GM21619 (cell line): ENCODE data around the gene DHFR.
A peak's percentile ranks its signal among the peaks of the same experiment; 100 is the strongest.

ENCODE experiments used
- ATAC-seq: cut with Tn5 transposase; IDR thresholded peaks from one replicate; pipeline ENCODE4 v1.9.1; 2021; ENCODE audit not compliant: unreplicated experiment

The DHFR gene

DNA sequence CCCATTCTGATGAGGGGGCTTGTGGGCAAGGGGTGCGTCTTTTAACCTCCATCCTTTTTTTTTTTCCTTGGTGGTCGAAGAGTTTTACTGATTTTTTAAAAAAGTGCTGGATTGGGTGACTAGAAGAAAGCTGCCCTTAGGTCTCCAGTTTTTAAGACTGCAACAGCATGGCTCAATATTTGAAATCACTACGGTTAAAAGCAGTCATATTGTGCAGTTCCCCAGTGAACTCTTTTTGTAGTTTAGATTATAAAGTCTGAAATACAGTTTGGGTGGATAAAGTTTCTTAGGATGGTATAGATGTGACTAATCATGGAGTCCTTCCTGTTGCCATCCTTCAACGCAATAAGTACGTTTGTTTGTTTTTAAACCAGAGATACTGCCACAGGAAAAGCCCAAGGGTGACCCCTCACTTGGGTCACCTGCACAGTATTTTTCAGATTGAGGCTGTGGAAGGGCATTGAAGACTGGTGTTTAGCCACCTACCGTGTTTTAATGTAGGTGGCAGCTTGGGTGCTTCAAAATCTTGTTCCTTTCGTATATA is 520 bp upstream of the DHFR start:
- no peak for ATAC-seq

DNA sequence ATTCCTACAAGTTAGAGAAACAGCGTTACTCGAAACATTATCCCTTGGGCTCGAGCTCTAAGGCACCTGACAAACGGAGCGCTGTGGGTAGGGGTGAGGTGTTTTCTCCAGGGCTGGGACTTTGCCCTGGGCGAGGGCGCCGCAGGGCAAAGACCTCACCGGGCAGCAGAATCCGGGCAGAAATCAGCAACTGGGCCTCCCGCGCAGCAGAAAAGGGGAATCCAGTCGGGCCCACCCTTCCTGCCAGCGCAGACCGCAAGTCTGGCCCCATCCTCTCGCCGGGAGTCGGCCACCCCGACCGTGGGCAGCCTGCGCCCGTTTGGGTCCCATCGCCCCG is 761 bp downstream of the DHFR start:
- ATAC-seq, result no peak

DNA sequence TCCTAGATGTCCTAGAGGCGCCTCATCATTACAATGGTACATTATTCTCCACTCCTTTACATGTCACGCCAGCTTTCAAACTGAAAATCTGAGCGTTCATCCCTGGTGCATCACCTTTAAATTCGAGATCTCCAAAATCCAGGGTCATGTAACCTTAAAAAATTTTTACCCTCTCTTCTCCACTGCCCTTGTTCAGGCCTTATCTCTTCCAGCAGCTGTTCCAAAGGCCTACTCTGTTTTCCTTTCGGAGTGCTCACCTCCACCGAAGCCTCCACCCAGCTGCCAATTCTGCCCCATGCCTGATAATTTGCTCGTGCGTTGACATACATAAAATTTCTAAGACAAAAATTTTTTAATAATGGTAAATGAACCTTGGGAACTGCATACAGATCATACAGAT is 1.3 kb downstream of the DHFR start:
- no peak for ATAC-seq

DNA sequence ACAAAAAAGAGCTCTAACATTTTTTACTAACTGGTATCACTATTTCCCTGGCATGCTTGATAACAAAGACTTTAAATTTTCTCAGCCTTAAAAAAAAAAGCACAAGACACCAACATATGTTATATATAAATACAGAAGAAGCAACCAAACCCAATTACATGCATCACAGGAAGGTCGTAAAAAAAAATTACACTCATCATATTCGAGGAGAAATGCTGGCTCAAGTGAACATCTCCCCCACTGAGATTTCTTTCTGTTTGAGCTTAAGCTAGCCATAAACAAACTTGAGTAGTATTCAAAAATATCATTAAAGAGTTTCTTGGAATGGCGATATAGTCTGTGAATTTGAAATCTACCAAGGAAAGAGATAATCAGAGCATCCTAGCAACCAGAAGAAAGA is 7.9 kb downstream of the DHFR start:
- ATAC-seq, result no peak

DNA sequence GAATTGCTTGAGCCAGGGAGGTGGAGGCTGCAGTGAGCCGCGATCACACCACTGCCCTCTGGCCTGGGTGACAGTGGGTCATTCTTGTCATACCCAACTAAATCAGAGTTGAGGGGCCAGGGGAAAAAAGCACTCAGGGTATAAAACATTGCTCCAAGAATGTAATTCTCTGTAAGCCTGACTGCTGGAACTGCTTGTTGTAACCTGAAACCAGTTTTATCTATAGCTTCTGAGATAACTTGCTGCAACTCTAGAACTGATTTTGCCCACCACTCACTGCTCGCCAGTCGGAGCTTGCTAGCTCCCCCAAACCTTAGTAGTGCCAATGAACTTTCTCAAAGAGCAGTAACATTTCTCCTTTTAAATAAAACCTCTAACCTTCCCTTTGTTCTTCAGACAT is 9.9 kb downstream of the DHFR start:
- no peak for ATAC-seq

DNA sequence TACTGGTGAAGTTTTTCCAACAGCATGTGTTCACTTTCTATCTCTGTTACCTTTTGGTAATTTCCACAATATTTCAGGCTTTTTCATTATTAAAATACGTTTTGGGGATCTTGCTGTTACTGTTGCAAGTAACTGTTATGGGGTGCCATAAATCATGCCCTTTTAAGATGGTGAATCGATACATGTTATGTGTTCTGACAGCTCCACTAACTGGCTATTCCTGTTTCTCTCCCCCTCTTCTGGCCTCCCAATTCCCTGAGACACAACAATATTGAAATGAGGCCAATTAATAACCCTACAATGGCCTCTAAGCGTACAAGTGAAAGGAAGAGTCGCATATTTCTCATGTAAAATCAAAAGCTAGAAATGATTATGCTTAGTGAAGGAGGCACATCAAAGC is 13.4 kb downstream of the DHFR start:
- ATAC-seq, result no peak

DNA sequence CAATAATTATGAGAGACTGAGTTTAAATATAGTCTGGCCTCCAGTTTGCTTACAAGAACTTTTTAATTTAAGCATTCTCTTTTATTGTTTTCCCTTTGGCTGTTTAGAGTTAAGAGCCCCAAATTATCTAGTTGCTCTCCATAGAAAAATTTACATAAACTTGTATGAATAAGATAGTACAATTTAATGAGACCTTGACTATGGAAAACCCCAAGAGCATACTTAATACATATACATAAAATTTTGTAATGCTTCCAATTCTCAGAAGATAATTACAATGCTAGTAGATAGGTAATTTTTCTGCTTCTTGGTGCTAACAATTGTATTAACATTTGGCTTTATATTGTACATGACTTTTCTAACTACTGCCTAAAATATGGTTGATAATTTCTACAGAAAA is 20.6 kb downstream of the DHFR start:
- no peak for ATAC-seq

DNA sequence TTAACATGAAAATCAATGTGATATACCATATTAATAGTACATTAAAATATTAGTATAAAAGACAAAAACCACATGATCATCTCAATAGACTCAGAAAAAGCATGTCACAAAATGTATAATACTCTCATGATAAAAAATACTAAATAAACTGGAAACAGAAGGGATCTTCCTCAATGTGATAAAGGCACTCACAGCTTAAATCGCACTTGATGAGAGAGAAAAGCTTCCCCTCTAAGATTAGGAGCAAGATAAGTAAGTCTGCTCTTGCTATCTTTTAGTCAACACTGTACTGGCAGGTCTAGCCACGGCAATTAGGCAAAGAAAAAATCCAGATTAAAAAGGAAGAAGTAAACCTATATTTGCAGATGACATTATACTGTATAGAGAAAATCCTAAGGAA is 22.1 kb downstream of the DHFR start:
- no peak for ATAC-seq

DNA sequence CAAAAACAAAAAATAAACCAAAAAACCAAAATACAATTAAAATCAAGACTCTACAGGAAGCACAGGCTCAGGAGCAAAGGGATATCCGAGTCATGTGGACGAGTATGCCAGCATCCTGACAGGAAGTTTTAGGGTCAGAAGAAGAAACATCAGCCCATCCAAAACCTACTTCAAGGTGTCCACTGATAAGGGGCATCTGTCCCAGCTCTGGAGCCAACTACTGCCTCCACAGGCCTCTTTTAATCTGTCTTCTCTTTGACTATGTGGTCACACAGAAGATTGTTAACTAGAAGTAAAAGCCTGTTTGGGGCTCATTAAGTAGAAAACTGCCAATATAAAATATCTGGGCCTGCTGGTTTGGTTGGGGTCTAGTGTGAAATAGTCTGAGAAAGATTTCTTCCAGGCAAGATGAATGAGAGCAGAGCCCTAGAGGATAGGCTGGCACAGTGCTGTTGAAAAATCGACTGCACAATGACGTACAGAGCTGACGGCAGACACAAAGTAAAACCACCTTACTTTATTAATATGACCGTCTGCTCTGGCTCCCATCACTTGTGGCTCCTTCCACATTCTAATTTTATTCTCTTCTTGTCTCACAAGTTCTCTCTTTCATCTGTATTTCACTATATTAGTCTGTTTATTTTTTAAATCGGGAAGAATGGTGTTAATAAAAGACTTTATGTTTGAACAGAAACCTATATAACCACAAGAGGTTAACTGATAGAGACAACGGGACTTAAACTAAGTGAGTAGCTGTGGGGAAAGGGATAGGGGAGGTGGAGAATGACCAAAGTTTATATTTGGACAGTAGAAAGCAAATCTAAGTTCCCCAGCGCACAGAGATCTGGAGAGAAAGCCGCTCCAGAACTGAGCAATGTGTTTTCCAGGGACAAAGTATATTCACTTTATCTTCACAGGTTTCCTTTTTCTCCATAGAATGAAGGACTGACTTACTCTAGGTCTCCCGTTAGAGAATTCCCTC is 23.2 kb downstream of the DHFR start:
- ATAC-seq, result no peak

DNA sequence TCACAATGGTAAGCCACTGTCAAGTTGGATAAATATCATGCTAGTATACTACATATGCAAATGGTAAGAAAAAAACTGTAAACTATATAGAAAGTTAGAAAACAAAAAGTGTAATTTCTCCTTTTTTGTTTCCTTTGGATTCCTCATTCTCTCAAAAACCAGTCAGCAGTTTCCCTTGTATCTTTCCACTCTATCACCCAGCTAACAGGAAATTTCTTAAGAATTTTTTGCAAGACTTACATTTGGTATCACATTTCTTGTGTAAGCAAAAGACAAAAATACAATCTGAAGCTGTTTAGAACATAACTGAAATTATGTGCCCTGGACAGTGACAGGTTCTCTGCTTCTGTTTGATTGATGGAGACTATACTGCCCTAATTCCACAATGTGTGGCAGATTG is 25.5 kb downstream of the DHFR start:
- ATAC-seq, result no peak

DNA sequence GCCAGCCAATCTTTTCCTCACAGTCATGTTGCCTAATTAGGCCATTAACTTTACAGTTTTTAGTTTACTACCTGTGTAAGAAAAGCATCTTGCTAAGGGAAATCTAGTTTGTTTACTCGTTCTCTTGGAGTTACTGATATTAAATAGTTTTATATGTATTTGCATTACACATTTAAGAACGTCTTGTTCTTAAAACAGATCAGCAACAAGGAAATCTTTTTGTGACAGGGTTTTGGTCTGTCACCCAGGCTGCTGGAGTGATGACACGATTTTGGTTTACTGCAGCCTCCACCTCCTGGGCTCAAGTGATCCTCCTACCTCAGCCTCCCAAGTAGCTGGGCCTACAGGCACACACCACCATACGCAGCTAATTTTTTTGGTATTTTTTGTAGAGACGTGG is 29.6 kb downstream of the DHFR start:
- no peak for ATAC-seq

DNA sequence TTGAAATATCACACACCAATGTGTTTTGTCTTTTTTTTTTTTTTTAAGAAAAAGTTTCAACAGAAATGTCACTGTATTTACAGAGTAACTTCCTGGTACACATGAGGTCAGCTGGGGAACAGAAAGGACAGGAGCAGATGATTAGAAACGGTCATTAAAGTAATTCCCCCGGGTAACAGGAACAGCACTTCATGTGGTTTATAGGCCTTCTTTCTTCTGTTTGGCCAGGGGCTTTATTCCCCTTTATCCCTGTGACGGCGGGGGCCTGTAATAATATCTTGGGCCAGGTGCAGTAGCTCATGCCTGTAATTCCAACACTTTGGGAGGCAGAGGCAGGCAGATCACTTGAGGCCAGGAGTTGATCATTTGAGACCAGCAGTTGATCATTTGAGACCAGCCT is 30.8 kb downstream of the DHFR start:
- ATAC-seq, result no peak

DNA sequence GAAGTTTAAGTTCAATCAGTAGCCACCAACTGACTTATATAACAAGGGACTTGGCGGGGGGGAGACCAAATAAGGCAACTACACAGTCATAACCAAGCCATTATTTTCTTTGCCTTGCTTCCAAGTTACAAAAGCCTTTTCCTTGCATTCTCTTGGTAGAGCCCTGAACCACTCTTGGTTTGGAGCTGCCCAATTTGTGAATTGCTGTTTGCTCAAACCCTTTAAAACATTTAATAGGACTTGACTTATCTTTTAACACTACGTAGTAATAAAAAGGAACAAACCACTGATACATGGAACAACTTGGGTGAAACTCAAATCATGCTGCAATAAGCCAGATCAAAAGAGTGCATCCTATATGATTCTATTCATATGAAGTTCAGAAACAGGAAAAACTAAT is 32.0 kb downstream of the DHFR start:
- ATAC-seq, result no peak

DNA sequence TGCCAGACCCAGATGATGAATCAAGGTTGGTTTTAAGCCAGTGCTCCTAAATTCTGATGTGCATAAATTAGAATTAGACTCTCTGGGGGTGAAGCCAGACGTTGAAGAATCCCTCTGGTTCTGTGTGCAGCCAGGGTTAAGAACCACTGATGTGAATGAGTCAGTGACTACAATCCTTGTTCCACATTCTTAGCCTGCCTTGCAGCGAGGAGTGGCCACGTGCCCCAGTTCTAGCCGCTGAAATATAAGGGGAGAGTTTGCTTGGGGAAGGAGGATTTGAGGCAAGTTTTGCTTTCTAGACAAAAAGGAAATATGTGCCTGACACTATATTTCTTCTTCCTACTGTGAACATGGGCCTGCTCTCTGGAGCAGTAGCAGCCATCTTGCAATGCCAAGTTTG is 34.6 kb downstream of the DHFR start:
- ATAC-seq, result no peak

DNA sequence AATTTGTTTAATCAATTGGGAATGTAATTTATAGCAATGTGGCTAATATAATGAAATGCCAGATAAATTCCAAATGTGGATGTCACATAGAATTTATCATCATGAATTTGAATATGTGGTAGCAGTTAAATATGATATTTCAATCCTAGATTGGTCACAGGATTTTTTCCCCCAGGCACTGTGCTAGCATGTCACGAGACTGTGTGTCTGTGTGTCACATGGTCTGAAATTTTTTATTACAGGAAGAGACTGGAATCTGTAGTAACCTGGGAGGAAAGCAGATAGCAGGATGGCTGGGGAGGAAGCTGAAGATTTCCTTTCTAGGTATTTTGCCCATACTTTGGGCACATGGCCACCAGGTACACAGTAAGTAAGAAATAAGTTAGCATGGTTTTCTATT is 35.7 kb downstream of the DHFR start:
- no peak for ATAC-seq

DNA sequence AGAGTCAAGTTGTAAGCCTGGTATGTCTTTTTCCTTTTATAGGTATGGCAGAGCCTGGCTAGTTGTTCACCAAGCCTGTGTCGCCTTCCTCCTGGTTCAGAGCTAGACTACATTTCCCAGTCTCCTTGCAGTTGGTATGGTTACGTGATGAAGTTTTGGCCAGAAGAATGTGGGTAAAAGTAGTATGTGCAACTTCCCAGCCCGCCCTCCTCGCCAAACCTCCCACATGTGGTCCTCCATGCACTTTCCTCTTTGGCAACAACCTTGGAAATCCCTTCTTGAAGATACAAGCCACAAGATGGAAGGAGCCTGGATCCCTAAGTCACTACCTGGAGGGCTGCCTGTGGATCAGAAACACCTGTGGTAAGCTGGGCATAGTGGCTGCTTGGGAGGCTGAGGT is 36.3 kb downstream of the DHFR start:
- no peak for ATAC-seq

DNA sequence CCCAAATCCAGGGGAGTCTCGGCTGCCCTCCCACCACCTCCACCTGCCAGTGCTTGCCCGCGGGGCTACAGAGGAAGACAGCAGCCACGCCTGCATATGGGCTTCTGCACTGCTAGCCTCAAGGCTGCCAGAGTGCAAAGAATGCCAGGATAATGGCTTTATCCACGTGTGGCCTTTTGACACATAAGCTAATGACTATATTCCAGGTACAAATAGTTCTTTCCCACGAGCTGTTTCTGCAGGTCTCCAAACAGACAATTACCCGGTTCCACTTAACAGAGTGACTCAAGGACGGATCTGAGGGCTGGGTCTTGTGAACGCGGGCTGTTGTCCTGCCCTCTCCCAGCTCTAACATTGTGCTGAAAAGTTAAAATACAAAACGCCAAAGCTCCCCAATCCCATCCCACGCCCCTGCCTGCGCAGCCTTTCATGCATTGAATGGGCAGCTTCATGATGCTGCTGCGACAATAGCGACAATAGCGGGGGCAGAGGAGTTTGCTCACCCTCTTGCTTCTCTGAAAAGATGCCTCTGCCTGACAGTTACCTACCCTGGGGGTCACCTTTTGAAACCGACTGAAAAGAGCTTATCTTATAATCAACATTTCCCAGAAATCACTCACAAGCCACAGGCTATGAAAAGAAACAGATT is 39.4 kb downstream of the DHFR start:
- ATAC-seq, result no peak

DNA sequence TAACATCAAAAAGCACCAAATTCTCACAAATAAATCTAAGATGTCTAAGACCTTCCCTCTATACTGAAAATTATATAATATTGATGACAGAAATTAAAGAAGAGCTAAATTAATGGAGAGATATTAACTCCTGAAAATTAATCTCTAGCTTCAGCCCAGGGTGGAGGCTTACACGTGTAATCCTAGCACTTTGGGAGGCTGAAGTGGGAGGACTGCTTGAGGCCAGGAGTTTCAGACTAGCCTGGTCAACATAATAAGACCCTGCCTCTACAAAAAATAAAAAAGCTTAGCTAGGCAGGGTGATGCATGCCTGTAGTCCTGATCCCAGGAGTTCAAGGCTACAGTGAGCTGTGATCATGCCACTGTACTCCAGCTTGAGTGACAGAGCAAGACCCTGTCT is 45.1 kb downstream of the DHFR start:
- ATAC-seq, result no peak

DNA sequence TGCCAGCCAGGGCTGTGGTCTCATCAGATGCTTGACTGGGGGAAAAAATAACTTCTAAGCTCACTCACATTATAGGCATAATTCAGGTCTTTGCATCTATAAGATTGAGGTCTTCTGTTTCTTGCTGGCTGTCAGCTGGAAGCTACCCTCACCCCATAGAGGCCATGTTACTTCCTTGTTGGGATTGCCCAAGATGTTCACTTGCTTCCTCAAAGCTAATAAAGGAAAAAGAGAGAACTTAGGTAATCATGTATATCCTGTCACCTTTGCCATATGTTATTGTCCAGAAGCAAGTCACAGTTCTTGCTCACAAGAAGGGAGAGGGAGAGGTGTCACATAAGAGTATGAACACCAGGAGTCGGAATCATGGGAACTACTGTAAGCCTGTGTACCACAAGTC is 46.1 kb downstream of the DHFR start:
- no peak for ATAC-seq

DNA sequence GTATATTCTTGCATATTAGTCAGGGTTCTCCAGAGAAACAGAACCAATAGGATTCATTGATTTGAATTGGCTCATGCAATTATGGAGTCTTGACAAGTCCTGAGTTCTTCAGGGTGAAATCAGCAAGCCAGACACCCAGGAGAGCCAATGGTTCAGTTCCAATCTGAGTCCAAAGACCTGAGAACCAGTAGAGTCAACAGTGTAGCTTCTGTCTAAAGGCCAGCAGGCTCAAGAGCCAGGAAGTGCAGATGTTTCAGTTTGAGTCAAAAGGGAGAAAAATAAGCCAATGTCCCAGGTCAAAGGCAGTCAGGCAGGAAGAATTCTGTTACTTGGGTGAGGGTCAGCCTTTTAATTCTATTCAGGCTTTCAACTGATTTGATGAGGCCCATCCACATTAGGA is 47.0 kb downstream of the DHFR start:
- ATAC-seq, result peak; percentile 89

DNA sequence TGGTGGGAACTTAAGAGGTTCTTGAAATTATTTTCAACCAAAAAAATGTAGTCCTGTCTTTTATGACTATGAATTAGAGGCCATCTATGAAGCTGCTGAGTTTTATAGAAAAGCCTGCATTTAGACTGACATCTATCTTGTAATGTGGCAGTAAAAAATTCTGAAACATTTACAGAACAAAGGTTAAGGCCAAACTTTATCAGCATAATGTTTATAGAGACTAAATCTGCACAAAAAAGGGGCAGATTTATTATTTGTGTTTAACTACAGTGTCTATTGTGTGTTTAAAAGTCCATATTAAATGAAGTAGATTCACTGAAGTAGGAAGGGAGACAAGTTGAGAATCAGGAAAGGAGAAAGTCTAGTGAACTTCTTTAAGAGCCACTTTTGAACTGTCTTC is 47.4 kb downstream of the DHFR start:
- no peak for ATAC-seq

DNA sequence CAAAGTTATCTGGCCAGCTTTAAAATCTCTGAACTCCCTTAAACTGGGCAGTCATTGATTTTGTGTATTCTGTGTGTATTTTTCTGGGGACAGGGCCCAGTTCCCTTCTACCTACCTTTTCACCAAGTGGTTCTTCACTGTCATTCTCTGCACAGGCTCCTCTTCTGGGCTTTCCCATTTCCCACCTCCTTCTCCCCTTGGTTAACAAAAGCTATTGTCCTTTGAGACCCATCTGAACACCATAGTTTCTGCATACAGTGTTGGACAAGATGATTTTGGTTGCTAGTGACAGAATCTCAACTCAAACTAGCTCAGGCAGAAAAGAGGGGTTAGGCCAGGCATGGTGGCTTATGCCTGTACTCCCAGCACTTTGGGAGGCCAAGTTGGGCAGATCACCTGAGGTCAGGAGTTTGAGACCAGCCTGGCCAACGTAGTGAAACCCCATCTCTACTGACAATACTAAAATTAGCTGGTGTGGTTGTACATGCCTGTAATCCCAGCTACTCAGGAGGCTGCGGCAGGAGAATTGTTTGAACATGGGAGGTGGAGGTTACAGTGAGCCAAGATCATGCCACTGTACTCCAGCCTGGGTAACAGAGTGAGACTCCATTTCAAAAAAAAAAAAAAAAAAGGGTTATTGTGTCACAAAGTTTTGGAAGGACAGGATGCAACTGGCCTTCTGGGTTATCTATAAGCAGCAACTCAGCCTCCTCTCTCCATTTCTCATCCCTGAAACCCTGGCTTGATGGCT is 53.7 kb downstream of the DHFR start:
- no peak for ATAC-seq
